Naive thymus-derived CD4-positive, alpha-beta T cell (primary cell): ENCODE measurements around the gene CYP24A1. TPM values are rescaled to one million over a fixed set of nuclear protein-coding genes. Genes with fewer than 3 reads are reported as not detected.

Source experiments
- ATAC-seq: fragments of 150-1000 bp; cut with Tn5 transposase; 2 replicates; pipeline ENCODE4 v1.10.0; 2021; ENCODE audit warnings: mild to moderate bottlenecking, moderate library complexity
- CTCF ChIA-PET: fragments of 350-600 bp; sonication (Branson Sonifier 250); formaldehyde crosslinking; loops from one replicate; lab custom pipeline; 2021; ENCODE audit warnings: antibody characterized with exemption; lab: Charles Lee
- POLR2A ChIA-PET: fragments of 350-600 bp; sonication (Branson Sonifier 250); formaldehyde crosslinking; loops from one replicate; lab custom pipeline; 2021; ENCODE audit warnings: antibody characterized with exemption, inconsistent platforms; lab: Charles Lee
- DNase-seq, 9 donors: peaks; one replicate each; pipeline versions ENCODE4 v3.0.0 to v3.0.0-alpha.2; 2020 to 2022; ENCODE audit warnings: mixed read lengths in 1 of 9
- H3K27ac ChIP-seq: one replicate; pipeline ENCODE4 v1.7.0; 2013; ENCODE audit warnings: mild to moderate bottlenecking, low read depth, low read length, moderate library complexity
- H3K27me3 ChIP-seq, 2 donors: one replicate each; pipeline ENCODE4 v1.7.0; 2013; ENCODE audit warnings: low read length in 2 of 2, mild to moderate bottlenecking in 2 of 2, moderate library complexity in 2 of 2; ENCODE audit not compliant: control insufficient read depth in 2 of 2, insufficient read depth in 2 of 2
- H3K36me3 ChIP-seq, 3 experiments: 1 replicate in 2 of 3; 2 replicates in 1 of 3; pipeline ENCODE4 v1.7.0; 2013; ENCODE audit warnings: low read length in 3 of 3, mild to moderate bottlenecking in 3 of 3, moderate library complexity in 1 of 3; ENCODE audit not compliant: insufficient read depth in 3 of 3, control insufficient read depth in 2 of 3
- H3K4me1 ChIP-seq, 2 donors: one replicate each; pipeline ENCODE4 v1.7.0; 2013; ENCODE audit warnings: low read length in 2 of 2, mild to moderate bottlenecking in 2 of 2, moderate library complexity in 1 of 2; ENCODE audit not compliant: control insufficient read depth in 2 of 2, insufficient read depth in 2 of 2
- H3K4me3 ChIP-seq: 2 replicates; pipeline ENCODE4 v1.7.0; 2013; ENCODE audit warnings: mild to moderate bottlenecking, low read length
- H3K9me3 ChIP-seq, 3 experiments: 1 replicate in 2 of 3; 2 replicates in 1 of 3; pipeline ENCODE4 v1.7.0; 2013; ENCODE audit warnings: low read length in 3 of 3; ENCODE audit not compliant: control insufficient read depth in 2 of 3
- H3K27ac Mint-ChIP-seq, 9 donors: one replicate each; pipeline ENCODE4 v1.8.0; 2020 to 2022; ENCODE audit warnings: mixed read lengths in 9 of 9, mild to moderate bottlenecking in 8 of 9, moderate library complexity in 5 of 9, inconsistent platforms in 2 of 9
- H3K27me3 Mint-ChIP-seq, 5 donors: one replicate each; pipeline ENCODE4 v1.8.0; 2021 to 2022; ENCODE audit warnings: mixed read lengths in 5 of 5, mild to moderate bottlenecking in 1 of 5
- H3K36me3 Mint-ChIP-seq, 5 donors: one replicate each; pipeline ENCODE4 v1.8.0; 2020 to 2022; ENCODE audit warnings: mixed read lengths in 5 of 5, mild to moderate bottlenecking in 3 of 5, inconsistent platforms in 1 of 5
- H3K4me1 Mint-ChIP-seq, 7 donors: one replicate each; pipeline ENCODE4 v1.8.0; 2020 to 2022; ENCODE audit warnings: mixed read lengths in 7 of 7, mild to moderate bottlenecking in 3 of 7, inconsistent platforms in 1 of 7
- H3K4me3 Mint-ChIP-seq, 10 donors: one replicate each; pipeline ENCODE4 v1.8.0; 2020 to 2022; ENCODE audit warnings: mild to moderate bottlenecking in 10 of 10, mixed read lengths in 10 of 10, moderate library complexity in 6 of 10, inconsistent platforms in 2 of 10
- H3K9me3 Mint-ChIP-seq, 11 donors: one replicate each; pipeline ENCODE4 v1.8.0; 2020 to 2022; ENCODE audit warnings: mixed read lengths in 11 of 11, mild to moderate bottlenecking in 4 of 11, inconsistent platforms in 1 of 11, moderate library complexity in 1 of 11
- intact Hi-C, 2 donors: fragments of 100-400 bp; cut with micrococcal nuclease; formaldehyde crosslinking; loops; one replicate each; pipeline ENCODE4 v1.15.1; 2023
- polyA plus RNA-seq, 2 donors: library from polyadenylated mRNA; unstranded; fragments of 300-500 nt; fragmentation: Illumina TruSeq; gene quantifications; one replicate each; pipeline ENCODE4 v1.2.3, GENCODE V29; 2021
- total RNA-seq, 6 experiments: library from RNA in 5 of 6; stranded (reverse) in 5 of 6; gene quantifications; 1 replicate in 5 of 6; 2 replicates in 1 of 6; pipeline ENCODE4 v1.2.3 and lab custom pipeline; 2021 to 2026

CYP24A1 gene
- total and polyA plus RNA-seq, 7 experiments from 2014 or later: 0.78 TPM; not detected in 6

GRCh38 chr20:54140927-54141566 is 32.7 kb downstream of the CYP24A1 start:
- Histone ChIP-seq H3K27me3 (no peaks in the 10 kb centered on the region), H3K4me1 (no peaks in the 10 kb centered on the region), H3K27ac (no peak overlapping the region), H3K36me3 (no peaks in the 10 kb centered on the region), H3K4me3 (no peak overlapping the region), H3K9me3 (no peaks in the 10 kb centered on the region)
- ChIA-PET CTCF (no interaction called here), POLR2A (no interaction called here)
- H3K27ac Mint-ChIP-seq: no peak overlapping the region
- no peaks in the 10 kb centered on the region for H3K36me3 Mint-ChIP-seq
- H3K9me3 Mint-ChIP-seq: peaks cover 0 to 9% (median 0%) of the 10 kb centered on the region in 11 donors
- H3K4me1 Mint-ChIP-seq: no peaks in the 10 kb centered on the region
- DNase-seq: no peak
- H3K4me3 Mint-ChIP-seq: no peak overlapping the region
- no peak for ATAC-seq
- peaks cover 3 to 17% (median 11%) of the 10 kb centered on the region in 5 donors for H3K27me3 Mint-ChIP-seq
- intact Hi-C loops: no loop called here

GRCh38 chr20:54140486-54140885 is 33.3 kb downstream of the CYP24A1 start:
- Mint-ChIP-seq H3K4me1 (no peaks in the 10 kb centered on the region), H3K27ac (no peak overlapping the region), H3K27me3 (peaks cover 3 to 17% (median 11%) of the 10 kb centered on the region in 5 donors), H3K4me3 (no peak overlapping the region), H3K9me3 (peaks cover 0 to 9% (median 0%) of the 10 kb centered on the region in 11 donors), H3K36me3 (no peaks in the 10 kb centered on the region)
- H3K27ac ChIP-seq: no peak overlapping the region
- ChIA-PET CTCF (no interaction called here), POLR2A (no interaction called here)
- H3K9me3 ChIP-seq: no peaks in the 10 kb centered on the region
- H3K4me3 ChIP-seq: no peak overlapping the region
- DNase-seq: no peak
- no peaks in the 10 kb centered on the region for H3K36me3 ChIP-seq
- intact Hi-C loops: no loop called here
- ATAC-seq: no peak
- no peaks in the 10 kb centered on the region for H3K27me3 ChIP-seq
- H3K4me1 ChIP-seq: no peaks in the 10 kb centered on the region

GRCh38 chr20:54140067-54140466 is 33.7 kb downstream of the CYP24A1 start:
- Mint-ChIP-seq H3K36me3 (no peaks in the 10 kb centered on the region), H3K27ac (no peak overlapping the region), H3K27me3 (peaks cover 3 to 17% (median 11%) of the 10 kb centered on the region in 5 donors), H3K9me3 (peaks cover 0 to 9% (median 0%) of the 10 kb centered on the region in 11 donors), H3K4me3 (no peak overlapping the region), H3K4me1 (no peaks in the 10 kb centered on the region)
- CTCF ChIA-PET: no interaction called here
- DNase-seq (no peak), ATAC-seq (no peak)
- no peak overlapping the region for H3K27ac ChIP-seq
- POLR2A ChIA-PET: no interaction called here
- intact Hi-C loops: no loop called here
- H3K4me3 ChIP-seq: no peak overlapping the region
- no peaks in the 10 kb centered on the region for H3K27me3 ChIP-seq
- no peaks in the 10 kb centered on the region for H3K9me3 ChIP-seq
- no peaks in the 10 kb centered on the region for H3K36me3 ChIP-seq
- no peaks in the 10 kb centered on the region for H3K4me1 ChIP-seq

GRCh38 chr20:54139188-54139587 is 34.6 kb downstream of the CYP24A1 start:
- H3K36me3 Mint-ChIP-seq: no peaks in the 10 kb centered on the region
- intact Hi-C loops: no loop called here

GRCh38 chr20:54138427-54138826 is 35.4 kb downstream of the CYP24A1 start:
- no peaks in the 10 kb centered on the region for H3K4me1 ChIP-seq
- ChIA-PET CTCF (no interaction called here), POLR2A (no interaction called here)
- H3K27ac ChIP-seq: no peak overlapping the region
- Mint-ChIP-seq H3K27ac (no peak overlapping the region), H3K27me3 (peaks cover 3 to 17% (median 11%) of the 10 kb centered on the region in 5 donors), H3K4me1 (no peaks in the 10 kb centered on the region), H3K36me3 (no peaks in the 10 kb centered on the region), H3K4me3 (no peak overlapping the region), H3K9me3 (peaks cover 0 to 9% (median 0%) of the 10 kb centered on the region in 11 donors)
- no peaks in the 10 kb centered on the region for H3K27me3 ChIP-seq
- no peak overlapping the region for H3K4me3 ChIP-seq
- H3K36me3 ChIP-seq: no peaks in the 10 kb centered on the region
- H3K9me3 ChIP-seq: no peaks in the 10 kb centered on the region
- intact Hi-C loops: no loop called here
- ATAC-seq: no peak
- DNase-seq: no peak

More at GRCh38 chr20:54139188-54139587, 34.6 kb downstream of the CYP24A1 start:
- Mint-ChIP-seq H3K9me3 (peaks cover 0 to 9% (median 0%) of the 10 kb centered on the region in 11 donors), H3K27ac (no peak overlapping the region), H3K4me1 (no peaks in the 10 kb centered on the region), H3K27me3 (peaks cover 3 to 17% (median 11%) of the 10 kb centered on the region in 5 donors), H3K4me3 (no peak overlapping the region)
- no peak overlapping the region for H3K27ac ChIP-seq
- no peaks in the 10 kb centered on the region for H3K4me1 ChIP-seq
- no peak for DNase-seq
- no peak for ATAC-seq
- H3K4me3 ChIP-seq: no peak overlapping the region
- CTCF ChIA-PET: no interaction called here
- no peaks in the 10 kb centered on the region for H3K27me3 ChIP-seq
- no peaks in the 10 kb centered on the region for H3K36me3 ChIP-seq
- no peaks in the 10 kb centered on the region for H3K9me3 ChIP-seq
- POLR2A ChIA-PET: no interaction called here

- H3K9me3 Mint-ChIP-seq: peaks cover 0 to 9% (median 0%) of the 10 kb centered on the region in 11 donors
- H3K27ac ChIP-seq: no peak overlapping the region
- H3K27me3 ChIP-seq: no peaks in the 10 kb centered on the region
- DNase-seq (no peak), ATAC-seq (no peak)
- CTCF ChIA-PET: no interaction called here
- no peak overlapping the region for H3K4me3 ChIP-seq
- H3K27ac Mint-ChIP-seq: no peak overlapping the region
- H3K9me3 ChIP-seq: no peaks in the 10 kb centered on the region
- peaks cover 3 to 17% (median 11%) of the 10 kb centered on the region in 5 donors for H3K27me3 Mint-ChIP-seq
- intact Hi-C loops: no loop called here
- H3K36me3 Mint-ChIP-seq: no peaks in the 10 kb centered on the region
- no peaks in the 10 kb centered on the region for H3K36me3 ChIP-seq
- POLR2A ChIA-PET: no interaction called here
- H3K4me3 Mint-ChIP-seq: no peak overlapping the region
- H3K4me1 Mint-ChIP-seq: no peaks in the 10 kb centered on the region
- H3K4me1 ChIP-seq: no peaks in the 10 kb centered on the region
Measured at GRCh38 chr20:54137115-54137514, 36.7 kb downstream of the CYP24A1 start.
